SK-N-SH (cell line): ENCODE data around the gene PSMA5. TPM values are rescaled to one million over a fixed set of nuclear protein-coding genes. Genes with fewer than 3 reads are reported as not detected.
A peak's percentile ranks its signal among the peaks of the same experiment; 100 is the strongest.

Source experiments
- CTCF ChIA-PET: fragments of 300-600, 350-600 bp; formaldehyde crosslinking; extraction: SDS; loops from one replicate; lab custom pipeline; 2021; lab: Yijun Ruan, JAX
- POLR2A ChIA-PET: fragments of 350-600 bp; sonication (Branson Sonifier 250); formaldehyde crosslinking; extraction: SDS; loops from one replicate; lab custom pipeline; 2020; ENCODE audit warnings: antibody characterized with exemption, inconsistent platforms; lab: Yijun Ruan, JAX
- DNase-seq: peaks from one replicate; pipeline ENCODE4 v3.0.0; 2012
- H2AFZ ChIP-seq: fragments of 200-600 bp; sonication (generic); 2 replicates; pipeline ENCODE4 v1.8.1; 2016; ENCODE audit warnings: antibody characterized with exemption, mild to moderate bottlenecking, low read depth
- H3F3A ChIP-seq: fragments of 200-600 bp; sonication (generic); replicated peaks from 2 replicates; pipeline ENCODE3; 2016; ENCODE audit warnings: antibody characterized with exemption, mild to moderate bottlenecking; ENCODE audit not compliant: insufficient read depth
- H3K27ac ChIP-seq, 2 experiments: fragments of 200-500 bp in 1 of 2; fragments of 200-600 bp in 1 of 2; sonication (Bioruptor generic) in 1 of 2; sonication (generic), shearing (Covaris generic) in 1 of 2; 2 replicates each; pipeline versions ENCODE4 v1.5.1 to v1.6.1; 2014 to 2016; ENCODE audit warnings: low read depth in 2 of 2, inconsistent platforms in 1 of 2, low read length in 1 of 2, mild to moderate bottlenecking in 1 of 2, mixed read lengths in 1 of 2
- H3K27me3 ChIP-seq: fragments of 200-600 bp; sonication (generic), shearing (Covaris generic); 2 replicates; pipeline ENCODE4 v1.6.1; 2016; ENCODE audit warnings: mixed run types; ENCODE audit not compliant: insufficient read depth
- H3K36me3 ChIP-seq, 2 experiments: fragments of 200-500 bp in 1 of 2; fragments of 200-600 bp in 1 of 2; sonication (Bioruptor generic) in 1 of 2; sonication (generic) in 1 of 2; replicated peaks in 1 of 2; 2 replicates each; pipeline versions ENCODE3 to v1.5.1; 2014 to 2016; ENCODE audit warnings: low read length in 1 of 2, mild to moderate bottlenecking in 1 of 2; ENCODE audit not compliant: insufficient read depth in 2 of 2, control insufficient read depth in 1 of 2
- H3K4me1 ChIP-seq, 2 experiments: fragments of 200-500 bp in 1 of 2; fragments of 200-600 bp in 1 of 2; sonication (Bioruptor generic) in 1 of 2; sonication (generic), shearing (Covaris generic) in 1 of 2; 2 replicates each; pipeline versions ENCODE4 v1.5.1 to v1.6.1; 2014 to 2016; ENCODE audit warnings: low read depth in 1 of 2, low read length in 1 of 2, mixed run types in 1 of 2; ENCODE audit not compliant: insufficient read depth in 2 of 2, control insufficient read depth in 1 of 2
- H3K4me2 ChIP-seq: fragments of 200-600 bp; sonication (generic), shearing (Covaris generic); 2 replicates; pipeline ENCODE4 v1.6.1; 2017; ENCODE audit warnings: mixed run types
- H3K4me3 ChIP-seq, 2 experiments: fragments of 200-500 bp in 1 of 2; fragments of 200-600 bp in 1 of 2; sonication (Bioruptor generic) in 1 of 2; sonication (generic), shearing (Covaris generic) in 1 of 2; 2 replicates each; pipeline versions ENCODE4 v1.5.1 to v1.8.1; 2014 to 2016; ENCODE audit warnings: low read depth in 2 of 2, inconsistent platforms in 1 of 2, low read length in 1 of 2, mild to moderate bottlenecking in 1 of 2, mixed read lengths in 1 of 2, moderate library complexity in 1 of 2
- H3K79me2 ChIP-seq: fragments of 200-600 bp; sonication (generic); 2 replicates; pipeline ENCODE4 v1.8.1; 2017; ENCODE audit warnings: mild to moderate bottlenecking; ENCODE audit not compliant: insufficient read depth
- H3K9ac ChIP-seq: fragments of 200-600 bp; sonication (generic); 2 replicates; pipeline ENCODE4 v1.6.1; 2017; ENCODE audit warnings: mixed run types
- H3K9me2 ChIP-seq: fragments of 200-600 bp; sonication (generic); 2 replicates; pipeline ENCODE4 v1.6.1; 2017; ENCODE audit warnings: mixed run types
- H3K9me3 ChIP-seq: fragments of 200-600 bp; sonication (generic); 2 replicates; pipeline ENCODE4 v1.6.1; 2017; ENCODE audit warnings: mixed run types, mild to moderate bottlenecking, moderate library complexity
- H4K20me1 ChIP-seq: fragments of 200-600 bp; sonication (generic); 2 replicates; pipeline ENCODE4 v1.6.1; 2017; ENCODE audit warnings: mild to moderate bottlenecking, mixed run types; ENCODE audit not compliant: insufficient read depth
- EZH2phosphoT487 ChIP-seq: fragments of 200-600 bp; sonication (generic); IDR thresholded peaks from 2 replicates; pipeline ENCODE4 v1.6.1; 2017; ENCODE audit warnings: low read depth, mixed run types, mild to moderate bottlenecking, antibody characterized with exemption, moderate library complexity, borderline replicate concordance
- RAD21 ChIP-seq: IDR thresholded peaks from 2 replicates; pipeline ENCODE4 v1.6.1; 2012; ENCODE audit warnings: mild to moderate bottlenecking, low read length
- RFX5 ChIP-seq: IDR thresholded peaks from 2 replicates; pipeline ENCODE4 v1.6.1; 2012; ENCODE audit warnings: mild to moderate bottlenecking, improper control_type of control experiment, low read length
- TCF12 ChIP-seq: IDR thresholded peaks from 2 replicates; pipeline ENCODE4 v1.4.0; 2012
- WGBS: methylation state at CpG from one replicate; pipeline ENCODE4 v1.1.6; 2017; ENCODE audit warnings: low lambda C conversion rate; 5-methylcytosine and 5-hydroxymethylcytosine counted together
- polyA plus RNA-seq, 3 experiments: library from polyadenylated mRNA; depleted of rRNA; stranded (reverse); fragments of >200 nt; gene quantifications; 2 replicates each; pipeline ENCODE4 v1.2.3, GENCODE V29; 2012
- TF ChIP-seq, protein P1 (sequence below): IDR thresholded peaks from 2 replicates; pipeline ENCODE4 v1.6.1; 2012; ENCODE audit warnings: mild to moderate bottlenecking, low read depth, low read length, moderate library complexity
- TF ChIP-seq, protein P2 (sequence below): IDR thresholded peaks from 2 replicates; pipeline ENCODE4 v1.4.0; 2012; ENCODE audit warnings: low read depth, borderline replicate concordance
- TF ChIP-seq, protein P3 (sequence below): fragments of 200-600 bp; sonication (generic); IDR thresholded peaks from 2 replicates; pipeline ENCODE4 v1.6.1; 2017; ENCODE audit warnings: antibody characterized with exemption, mild to moderate bottlenecking, moderate library complexity
- TF ChIP-seq, protein P4 (sequence below): IDR thresholded peaks from 2 replicates; pipeline ENCODE4 v1.4.0; 2012; ENCODE audit warnings: low read depth, borderline replicate concordance

Gene PSMA5
- polyA plus RNA-seq, 1 of the 3 experiments (the other 2 are of a cell fraction), result 118 TPM

DNA sequence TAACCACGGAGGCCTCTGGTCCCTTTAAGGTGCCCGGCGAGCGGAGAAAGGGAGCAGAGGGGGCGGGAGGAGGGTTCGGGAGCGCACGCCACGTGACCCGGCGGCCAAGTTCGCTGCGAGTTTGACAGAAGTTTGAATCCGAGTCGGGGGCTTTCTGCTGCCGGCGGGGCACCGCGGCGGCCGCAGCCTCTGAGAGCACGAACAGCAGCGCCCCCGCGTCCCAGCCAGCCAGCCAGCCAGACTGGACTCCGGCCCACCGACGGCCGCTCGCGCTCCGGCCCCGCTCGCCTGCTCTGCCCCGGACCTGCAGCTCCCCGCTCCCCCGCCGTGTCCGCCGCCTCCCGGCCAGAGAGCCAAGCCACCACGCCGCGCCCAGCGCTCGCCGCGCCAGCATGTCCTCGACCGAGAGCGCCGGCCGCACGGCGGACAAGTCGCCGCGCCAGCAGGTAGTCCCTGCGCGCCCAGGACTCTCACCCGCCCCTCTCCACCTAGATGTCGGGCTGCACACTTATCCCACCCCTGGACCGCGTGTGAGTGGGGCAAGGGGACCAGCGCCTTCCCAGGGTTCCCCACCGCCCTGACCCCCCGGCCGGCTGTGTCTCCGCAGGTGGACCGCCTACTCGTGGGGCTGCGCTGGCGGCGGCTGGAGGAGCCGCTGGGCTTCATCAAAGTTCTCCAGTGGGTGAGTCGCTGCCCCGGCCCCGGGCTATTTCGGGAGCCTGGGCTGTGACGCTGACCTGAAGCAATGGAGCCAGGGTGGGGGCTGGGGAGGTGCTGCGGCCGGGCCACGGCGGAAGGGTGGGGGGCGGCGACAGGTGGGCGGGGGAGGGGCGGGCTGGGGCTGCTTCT is 40.4 kb upstream of the PSMA5 start, which contains the start of gene SYPL2:
SYPL2 (plus strand) TSS at position 95 of the 849 bp plus-strand sequence; CDS start at position 393, 298 bp downstream.
- H3K36me3 ChIP-seq, result no peaks in the 10 kb centered on the region
- WGBS, result 0% methylated on average over 10 of the region's 88 CpGs
- no peaks in the 10 kb centered on the region for H3F3A ChIP-seq
- ChIA-PET POLR2A (no interaction called here), CTCF (interaction anchor here (1.1 to 1.2 kb wide), 2 partner anchors 24 to 66 kb away, joined by 4 to 5 read pairs; no protein-coding TSS in a partner anchor)
- peak; percentile 79 for DNase-seq
- H3K9me2 ChIP-seq, result no peaks in the 10 kb centered on the region
- no peak within 1 kb of the TSS for H3K27ac ChIP-seq
- no peaks in the 10 kb centered on the region for H3K79me2 ChIP-seq
- no peaks in the 10 kb centered on the region for H4K20me1 ChIP-seq
- peak within 1 kb of the TSS; percentile 71 for H3K4me2 ChIP-seq
- peak within 1 kb of the TSS; percentile 66; the same call in 1 of the 2 replicates for H2AFZ ChIP-seq
- no peaks in the 10 kb centered on the region for H3K9me3 ChIP-seq
- H3K9ac ChIP-seq, result no peak within 1 kb of the TSS
- no peaks in the 10 kb centered on the region for H3K4me1 ChIP-seq
- peaks cover 94% of the 10 kb centered on the region for H3K27me3 ChIP-seq
- H3K4me3 ChIP-seq, result peak within 1 kb of the TSS; percentile 36 to 50
- TF ChIP-seq EZH2phosphoT487, result peak; percentile 39; the same call in 1 of the 2 replicates
- TF ChIP-seq, protein P1, sequence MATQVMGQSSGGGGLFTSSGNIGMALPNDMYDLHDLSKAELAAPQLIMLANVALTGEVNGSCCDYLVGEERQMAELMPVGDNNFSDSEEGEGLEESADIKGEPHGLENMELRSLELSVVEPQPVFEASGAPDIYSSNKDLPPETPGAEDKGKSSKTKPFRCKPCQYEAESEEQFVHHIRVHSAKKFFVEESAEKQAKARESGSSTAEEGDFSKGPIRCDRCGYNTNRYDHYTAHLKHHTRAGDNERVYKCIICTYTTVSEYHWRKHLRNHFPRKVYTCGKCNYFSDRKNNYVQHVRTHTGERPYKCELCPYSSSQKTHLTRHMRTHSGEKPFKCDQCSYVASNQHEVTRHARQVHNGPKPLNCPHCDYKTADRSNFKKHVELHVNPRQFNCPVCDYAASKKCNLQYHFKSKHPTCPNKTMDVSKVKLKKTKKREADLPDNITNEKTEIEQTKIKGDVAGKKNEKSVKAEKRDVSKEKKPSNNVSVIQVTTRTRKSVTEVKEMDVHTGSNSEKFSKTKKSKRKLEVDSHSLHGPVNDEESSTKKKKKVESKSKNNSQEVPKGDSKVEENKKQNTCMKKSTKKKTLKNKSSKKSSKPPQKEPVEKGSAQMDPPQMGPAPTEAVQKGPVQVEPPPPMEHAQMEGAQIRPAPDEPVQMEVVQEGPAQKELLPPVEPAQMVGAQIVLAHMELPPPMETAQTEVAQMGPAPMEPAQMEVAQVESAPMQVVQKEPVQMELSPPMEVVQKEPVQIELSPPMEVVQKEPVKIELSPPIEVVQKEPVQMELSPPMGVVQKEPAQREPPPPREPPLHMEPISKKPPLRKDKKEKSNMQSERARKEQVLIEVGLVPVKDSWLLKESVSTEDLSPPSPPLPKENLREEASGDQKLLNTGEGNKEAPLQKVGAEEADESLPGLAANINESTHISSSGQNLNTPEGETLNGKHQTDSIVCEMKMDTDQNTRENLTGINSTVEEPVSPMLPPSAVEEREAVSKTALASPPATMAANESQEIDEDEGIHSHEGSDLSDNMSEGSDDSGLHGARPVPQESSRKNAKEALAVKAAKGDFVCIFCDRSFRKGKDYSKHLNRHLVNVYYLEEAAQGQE, result no peak
- TF ChIP-seq, protein P2, sequence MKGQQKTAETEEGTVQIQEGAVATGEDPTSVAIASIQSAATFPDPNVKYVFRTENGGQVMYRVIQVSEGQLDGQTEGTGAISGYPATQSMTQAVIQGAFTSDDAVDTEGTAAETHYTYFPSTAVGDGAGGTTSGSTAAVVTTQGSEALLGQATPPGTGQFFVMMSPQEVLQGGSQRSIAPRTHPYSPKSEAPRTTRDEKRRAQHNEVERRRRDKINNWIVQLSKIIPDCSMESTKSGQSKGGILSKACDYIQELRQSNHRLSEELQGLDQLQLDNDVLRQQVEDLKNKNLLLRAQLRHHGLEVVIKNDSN, result peak; percentile 82
- TF ChIP-seq, protein P3, sequence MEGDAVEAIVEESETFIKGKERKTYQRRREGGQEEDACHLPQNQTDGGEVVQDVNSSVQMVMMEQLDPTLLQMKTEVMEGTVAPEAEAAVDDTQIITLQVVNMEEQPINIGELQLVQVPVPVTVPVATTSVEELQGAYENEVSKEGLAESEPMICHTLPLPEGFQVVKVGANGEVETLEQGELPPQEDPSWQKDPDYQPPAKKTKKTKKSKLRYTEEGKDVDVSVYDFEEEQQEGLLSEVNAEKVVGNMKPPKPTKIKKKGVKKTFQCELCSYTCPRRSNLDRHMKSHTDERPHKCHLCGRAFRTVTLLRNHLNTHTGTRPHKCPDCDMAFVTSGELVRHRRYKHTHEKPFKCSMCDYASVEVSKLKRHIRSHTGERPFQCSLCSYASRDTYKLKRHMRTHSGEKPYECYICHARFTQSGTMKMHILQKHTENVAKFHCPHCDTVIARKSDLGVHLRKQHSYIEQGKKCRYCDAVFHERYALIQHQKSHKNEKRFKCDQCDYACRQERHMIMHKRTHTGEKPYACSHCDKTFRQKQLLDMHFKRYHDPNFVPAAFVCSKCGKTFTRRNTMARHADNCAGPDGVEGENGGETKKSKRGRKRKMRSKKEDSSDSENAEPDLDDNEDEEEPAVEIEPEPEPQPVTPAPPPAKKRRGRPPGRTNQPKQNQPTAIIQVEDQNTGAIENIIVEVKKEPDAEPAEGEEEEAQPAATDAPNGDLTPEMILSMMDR, result peak; percentile 10; the same call in 1 of the 2 replicates
- no peak for TF ChIP-seq RAD21

DNA sequence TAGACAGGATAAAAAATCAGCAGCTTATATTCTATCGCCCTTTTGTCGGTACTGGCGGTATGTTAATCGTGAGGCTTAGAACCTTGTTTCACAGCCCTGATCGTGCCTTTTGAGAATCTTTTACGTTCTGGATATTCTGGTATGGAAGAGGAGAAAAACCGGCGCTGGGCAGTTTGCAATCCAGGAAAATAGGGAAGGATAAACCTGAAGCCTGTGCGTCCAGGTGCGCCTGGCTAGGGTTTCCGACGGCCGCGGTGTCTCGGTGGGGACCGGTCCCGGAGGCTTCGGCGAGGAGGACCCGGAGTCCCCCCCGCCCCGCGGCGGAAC is 39.8 kb upstream of the PSMA5 start:
- Histone ChIP-seq H3K4me1 (no peaks in the 10 kb centered on the region), H3K4me2 (peak overlapping the region; percentile 71), H3K27ac (no peak overlapping the region), H2AFZ (peak overlapping the region; percentile 66; the same call in 1 of the 2 replicates), H3K9me2 (no peaks in the 10 kb centered on the region), H3F3A (no peaks in the 10 kb centered on the region), H4K20me1 (no peaks in the 10 kb centered on the region), H3K4me3 (peak overlapping the region; percentile 36 to 50; a peak in 3 of 4 replicates), H3K9ac (no peak overlapping the region), H3K9me3 (no peaks in the 10 kb centered on the region), H3K79me2 (no peaks in the 10 kb centered on the region), H3K36me3 (no peaks in the 10 kb centered on the region), H3K27me3 (peaks cover 94% of the 10 kb centered on the region)
- POLR2A ChIA-PET, result no interaction called here
- TF ChIP-seq, protein P4, sequence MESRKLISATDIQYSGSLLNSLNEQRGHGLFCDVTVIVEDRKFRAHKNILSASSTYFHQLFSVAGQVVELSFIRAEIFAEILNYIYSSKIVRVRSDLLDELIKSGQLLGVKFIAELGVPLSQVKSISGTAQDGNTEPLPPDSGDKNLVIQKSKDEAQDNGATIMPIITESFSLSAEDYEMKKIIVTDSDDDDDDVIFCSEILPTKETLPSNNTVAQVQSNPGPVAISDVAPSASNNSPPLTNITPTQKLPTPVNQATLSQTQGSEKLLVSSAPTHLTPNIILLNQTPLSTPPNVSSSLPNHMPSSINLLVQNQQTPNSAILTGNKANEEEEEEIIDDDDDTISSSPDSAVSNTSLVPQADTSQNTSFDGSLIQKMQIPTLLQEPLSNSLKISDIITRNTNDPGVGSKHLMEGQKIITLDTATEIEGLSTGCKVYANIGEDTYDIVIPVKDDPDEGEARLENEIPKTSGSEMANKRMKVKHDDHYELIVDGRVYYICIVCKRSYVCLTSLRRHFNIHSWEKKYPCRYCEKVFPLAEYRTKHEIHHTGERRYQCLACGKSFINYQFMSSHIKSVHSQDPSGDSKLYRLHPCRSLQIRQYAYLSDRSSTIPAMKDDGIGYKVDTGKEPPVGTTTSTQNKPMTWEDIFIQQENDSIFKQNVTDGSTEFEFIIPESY, result no peak
- TF ChIP-seq RFX5 (no peak), TCF12 (no peak)
- WGBS, result 19% methylated on average over 23 of the region's 24 CpGs
- DNase-seq, result no peak
- CTCF ChIA-PET, result interaction anchor here (1.2 kb wide), 1 partner anchor 66 kb away, joined by 4 read pairs; no protein-coding TSS in a partner anchor
